ENCODE results near the gene DERL2. TPM values are rescaled to one million over a fixed set of nuclear protein-coding genes. Genes with fewer than 3 reads are reported as not detected.
"Not testable (repeated sequence)": the region's sequence is repeated elsewhere in the genome, so short reads cannot be mapped to it uniquely, and the experiment has no call there.

Gene DERL2
- polyA plus RNA-seq, 3 donors = 85.0 to 87.1 (median 86.5) TPM

DNA sequence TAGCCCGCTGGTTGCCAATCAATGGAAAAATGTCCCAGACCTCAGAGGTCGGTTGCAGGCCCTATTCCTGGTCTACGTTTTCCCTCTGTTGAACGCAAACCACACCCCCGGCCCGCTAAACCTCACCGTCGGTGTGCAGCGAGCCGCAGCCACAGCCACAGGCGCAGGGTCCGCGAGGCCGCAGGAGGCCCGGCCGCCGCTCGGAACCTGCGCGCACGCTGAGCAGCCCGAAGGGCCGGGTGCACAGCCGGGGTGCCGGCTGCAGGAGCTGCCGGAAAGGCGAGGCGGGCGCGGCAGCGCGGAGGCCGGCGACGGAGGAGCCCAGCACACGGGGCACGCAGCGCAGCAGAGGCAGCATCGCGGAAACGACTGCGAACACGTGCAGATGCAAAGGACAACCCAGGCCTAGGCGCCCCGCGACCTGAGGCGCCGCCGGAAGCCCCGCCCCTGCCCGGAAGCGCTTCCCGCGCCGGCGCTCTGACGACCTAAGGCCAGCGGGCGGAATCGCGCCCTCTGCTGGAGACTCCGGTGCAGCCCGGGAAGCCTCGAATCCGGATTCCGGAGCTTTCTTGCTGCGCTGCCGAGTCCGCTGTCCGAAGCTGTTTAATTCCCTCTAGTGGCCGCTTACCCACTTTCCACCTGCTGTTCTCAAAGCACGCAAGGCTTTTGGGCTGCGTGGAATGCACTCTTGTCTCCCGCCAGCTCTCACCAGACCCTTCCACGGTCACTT, 47.1 kb downstream of the DERL2 start, which contains the start of gene C1QBP:
Gene C1QBP (minus strand): TSS at position 440 of the 730 bp plus-strand sequence. CDS start 82 bp downstream, at position 358.
- DNase-seq (ENCODE audit: low read depth in 3 of 3, low spot score in 2 of 3) = peak; percentile 84 to 88 (median 86)

DNA sequence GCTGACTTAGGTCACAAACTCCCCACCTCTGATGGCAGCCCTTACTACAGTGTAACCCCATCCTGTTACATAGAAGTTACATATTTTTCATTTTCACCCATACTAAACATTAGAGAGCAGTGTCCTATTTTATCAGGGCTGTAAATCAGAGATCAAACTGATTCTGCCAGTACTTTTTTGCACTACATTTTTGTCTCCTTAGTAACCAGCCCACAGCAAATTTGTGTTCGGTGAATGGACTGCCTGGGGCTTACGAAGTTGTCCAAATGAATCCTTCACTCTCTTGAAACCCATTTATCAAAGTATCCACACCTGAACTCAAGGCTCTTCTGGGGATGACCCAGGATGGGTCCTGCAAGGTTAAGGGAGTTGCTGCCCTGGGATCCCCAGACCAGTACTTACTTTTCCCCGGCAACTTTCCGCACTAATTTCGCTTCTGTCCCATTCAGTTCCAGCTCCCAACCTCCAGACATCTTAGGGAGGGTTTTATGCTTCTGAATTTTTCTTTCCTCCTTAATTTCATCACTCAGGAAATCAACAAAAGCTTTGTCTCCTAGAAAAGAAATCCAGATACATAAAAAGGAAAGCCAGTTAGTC, 48.2 kb downstream of the DERL2 start:
- DNase-seq (ENCODE audit: low read depth in 3 of 3, low spot score in 2 of 3) = no peak

DNA sequence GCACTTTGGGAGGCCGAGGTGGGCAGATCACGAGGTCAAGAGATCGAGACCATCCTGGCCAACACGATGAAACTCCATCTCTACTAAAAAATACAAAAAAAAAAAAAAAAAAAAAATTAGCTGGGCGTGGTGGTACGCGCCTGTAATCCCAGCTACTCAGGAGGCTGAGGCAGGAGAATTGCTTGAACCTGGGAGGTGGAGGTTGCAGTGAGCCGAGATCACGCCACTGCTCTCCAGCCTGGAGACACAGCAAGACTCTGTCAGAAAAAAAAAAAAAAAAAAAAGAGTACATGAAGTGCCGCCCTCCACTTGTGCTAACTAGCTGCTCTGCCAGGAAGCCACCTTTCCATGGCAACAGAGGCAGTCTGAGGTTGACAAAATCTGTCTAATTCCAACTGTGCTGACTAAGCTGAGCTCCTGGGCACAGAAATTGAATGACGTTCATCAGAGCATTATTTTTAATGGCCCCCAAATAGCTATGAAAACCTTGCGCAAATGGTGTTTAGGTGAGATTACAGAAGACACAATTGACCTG, 50.1 kb downstream of the DERL2 start:
- not testable (repeated sequence) for DNase-seq (ENCODE audit: low read depth in 3 of 3, low spot score in 2 of 3)

DNA sequence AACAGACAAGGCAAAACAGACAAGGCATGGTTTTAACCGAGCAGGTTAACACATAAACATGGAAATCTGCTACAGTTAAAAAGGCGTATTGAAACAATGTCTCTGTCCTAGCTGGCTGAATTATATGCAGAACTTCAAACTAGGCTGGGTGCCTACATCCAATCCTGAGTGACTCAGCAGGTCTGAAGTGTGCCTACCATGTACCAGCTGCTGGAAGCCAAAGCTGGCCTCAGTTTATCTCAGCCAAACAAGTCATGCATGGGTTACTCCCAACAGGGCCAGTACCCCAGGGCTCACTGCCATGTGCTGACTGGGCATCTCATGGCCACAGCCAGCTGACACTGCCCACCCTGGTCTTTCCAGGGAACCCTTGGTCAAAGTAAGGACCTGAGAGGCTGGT, 51.0 kb downstream of the DERL2 start:
- DNase-seq (ENCODE audit: low read depth in 3 of 3, low spot score in 2 of 3) = no peak

- no peak for DNase-seq (ENCODE audit: low read depth in 3 of 3, low spot score in 2 of 3)
Observed at GRCh38 chr17:5431949-5432556, 53.9 kb downstream of the DERL2 start.

DNA sequence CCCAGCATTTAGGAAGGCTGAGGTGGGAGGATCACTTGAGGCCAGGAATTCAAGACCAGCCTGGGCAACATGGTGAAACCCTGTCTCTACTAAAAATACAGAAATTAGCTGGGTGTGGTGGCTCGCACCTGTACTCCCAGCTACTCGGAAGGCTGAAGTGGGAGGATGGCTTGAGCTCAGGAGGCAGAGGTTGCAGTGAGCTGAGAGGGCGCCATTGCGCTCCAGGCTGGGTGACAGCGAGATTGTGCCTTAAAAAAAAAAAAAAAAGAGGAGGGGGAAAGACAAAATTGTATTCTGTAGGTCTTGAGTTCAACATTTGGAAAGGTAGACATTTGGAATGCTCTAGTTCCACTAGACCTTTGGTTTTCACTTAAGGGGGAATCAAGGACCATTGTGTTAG, 54.7 kb downstream of the DERL2 start:
- DNase-seq (ENCODE audit: low read depth in 3 of 3, low spot score in 2 of 3) = not testable (repeated sequence)

DNA sequence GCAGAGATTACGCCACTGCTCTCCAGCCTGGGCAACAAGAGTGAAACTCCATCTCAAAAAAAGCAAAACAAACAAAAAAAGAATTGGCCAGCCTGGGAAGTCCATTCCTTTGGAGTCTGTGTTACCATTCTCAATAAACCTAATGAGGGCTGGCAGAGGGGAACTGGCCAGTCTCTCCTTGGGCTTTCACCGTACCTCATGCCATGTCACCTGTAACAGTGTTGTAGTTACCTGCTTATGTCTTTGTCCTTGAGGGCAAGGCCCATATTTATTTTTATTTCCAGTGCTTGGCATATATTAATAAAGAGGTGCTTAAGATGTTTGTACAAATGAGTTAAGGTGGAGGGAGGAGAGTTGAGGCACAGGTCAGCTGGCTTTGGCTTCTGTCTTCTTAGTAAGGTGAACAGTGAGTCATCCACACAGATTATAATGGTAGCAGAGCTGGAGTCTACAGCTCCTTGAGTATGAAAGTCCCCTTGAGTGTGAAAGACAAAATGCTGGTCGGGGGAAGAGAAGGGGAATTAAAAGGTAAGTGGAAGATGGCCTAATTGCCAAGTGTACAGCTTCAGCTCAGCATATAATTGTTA, 55.5 kb downstream of the DERL2 start:
- no peak for DNase-seq (ENCODE audit: low read depth in 3 of 3, low spot score in 2 of 3)

DNA sequence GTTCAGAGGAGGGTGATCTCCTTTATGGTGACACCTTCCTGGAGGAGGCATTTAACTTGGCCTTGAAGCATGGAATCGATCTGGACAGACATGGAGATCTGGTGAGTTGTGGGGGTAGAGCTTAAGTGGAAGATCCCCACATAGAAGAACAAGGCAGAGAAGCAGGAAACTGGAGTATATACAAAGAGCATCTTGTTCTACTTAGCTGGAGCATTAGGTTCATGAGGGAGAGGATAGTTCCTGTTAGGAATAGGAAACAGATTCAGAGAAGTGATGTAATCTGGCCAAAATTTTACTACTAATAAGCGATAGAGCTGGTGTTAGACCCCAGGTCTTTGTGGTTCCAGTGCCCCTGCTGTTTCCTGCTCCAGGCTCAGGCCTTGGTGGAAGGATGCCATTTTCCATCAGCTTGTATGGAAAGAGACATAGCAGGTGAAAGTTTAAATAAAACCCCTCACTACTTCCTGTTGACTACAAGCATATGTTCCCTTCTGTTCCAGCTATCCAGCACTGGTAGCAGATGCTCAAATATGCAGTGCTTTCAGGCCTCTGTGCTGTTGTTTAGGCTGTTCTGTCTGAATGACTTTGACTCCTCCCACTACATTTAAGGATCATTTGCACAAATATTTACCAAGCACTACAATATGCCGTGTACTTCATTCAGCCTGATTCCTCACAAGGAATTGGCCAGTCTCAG, 56.6 kb downstream of the DERL2 start:
- no peak for DNase-seq (ENCODE audit: low read depth in 3 of 3, low spot score in 2 of 3)

DNA sequence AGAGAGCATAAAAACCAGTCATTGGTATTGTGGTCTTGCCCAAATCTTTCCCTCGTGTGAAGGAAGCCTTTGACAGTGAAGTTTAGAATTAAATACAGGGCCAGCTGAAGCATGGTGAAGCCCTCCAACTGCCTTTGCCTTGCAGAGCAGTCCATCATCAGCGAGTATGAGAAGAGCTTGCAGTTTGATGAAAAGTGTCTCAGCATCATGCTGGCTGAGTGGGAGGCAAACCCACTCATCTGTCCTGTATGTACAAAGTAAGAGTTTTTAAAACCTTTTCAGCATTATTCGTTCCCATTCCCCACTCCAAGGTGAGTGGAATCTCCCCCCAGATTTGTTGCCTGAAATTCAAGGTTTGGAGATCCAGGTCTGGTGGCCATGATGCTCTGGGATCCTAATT, 60.2 kb downstream of the DERL2 start:
- DNase-seq (ENCODE audit: low read depth in 3 of 3, low spot score in 2 of 3) = no peak

- DNase-seq (ENCODE audit: low read depth in 3 of 3, low spot score in 2 of 3) = no peak
Observed at GRCh38 chr17:5424909-5425308, 61.1 kb downstream of the DERL2 start.

GRCh38 chr17:5422505-5422904, 63.5 kb downstream of the DERL2 start:
- no peak for DNase-seq (ENCODE audit: low read depth in 3 of 3, low spot score in 2 of 3)

Other genes with a start within 250 kb of the DERL2 start
- 10 to 100 TPM; 57.4 to 65.8 (median 64.6) TPM for gene RABEP1, start 203.9 kb downstream of the DERL2 start, polyA plus RNA-seq (ENCODE audit: insufficient read length in 3 of 3)
- 10 to 100 TPM; 74.0 to 88.2 (median 82.7) TPM for gene NUP88, start 66.5 kb downstream of the DERL2 start, polyA plus RNA-seq (ENCODE audit: insufficient read length in 3 of 3)
- 10 to 100 TPM; 56.9 to 64.7 (median 58.1) TPM for gene RPAIN, start 66.0 kb downstream of the DERL2 start, polyA plus RNA-seq (ENCODE audit: insufficient read length in 3 of 3)
- 100 to 1,000 TPM; 174 to 189 (median 187) TPM for gene C1QBP, start 47.0 kb downstream of the DERL2 start, polyA plus RNA-seq (ENCODE audit: insufficient read length in 3 of 3)
- gene DHX33, start 17.2 kb downstream of the DERL2 start, polyA plus RNA-seq (ENCODE audit: insufficient read length in 3 of 3) = 10 to 100 TPM; 17.4 to 19.5 (median 17.6) TPM
- 10 to 100 TPM; 34.2 to 43.2 (median 35.0) TPM for gene MIS12, start 388 bp upstream of the DERL2 start, polyA plus RNA-seq (ENCODE audit: insufficient read length in 3 of 3)
- 10 to 100 TPM; 41.4 to 43.0 (median 42.5) TPM for gene NLRP1, start 98.3 kb upstream of the DERL2 start, polyA plus RNA-seq (ENCODE audit: insufficient read length in 3 of 3)

Measured in right renal cortex interstitium (tissue), 3 donors.